ENCODE data around the gene SH3GLB1. TPM values are rescaled to one million over a fixed set of nuclear protein-coding genes. Genes with fewer than 3 reads are reported as not detected.

Gene SH3GLB1
- total and polyA plus RNA-seq, 2 of the 13 experiments (the other 11 are each of a cell fraction or from before 2014, with no cell fraction given), result 26.0 to 41.5 TPM

DNA sequence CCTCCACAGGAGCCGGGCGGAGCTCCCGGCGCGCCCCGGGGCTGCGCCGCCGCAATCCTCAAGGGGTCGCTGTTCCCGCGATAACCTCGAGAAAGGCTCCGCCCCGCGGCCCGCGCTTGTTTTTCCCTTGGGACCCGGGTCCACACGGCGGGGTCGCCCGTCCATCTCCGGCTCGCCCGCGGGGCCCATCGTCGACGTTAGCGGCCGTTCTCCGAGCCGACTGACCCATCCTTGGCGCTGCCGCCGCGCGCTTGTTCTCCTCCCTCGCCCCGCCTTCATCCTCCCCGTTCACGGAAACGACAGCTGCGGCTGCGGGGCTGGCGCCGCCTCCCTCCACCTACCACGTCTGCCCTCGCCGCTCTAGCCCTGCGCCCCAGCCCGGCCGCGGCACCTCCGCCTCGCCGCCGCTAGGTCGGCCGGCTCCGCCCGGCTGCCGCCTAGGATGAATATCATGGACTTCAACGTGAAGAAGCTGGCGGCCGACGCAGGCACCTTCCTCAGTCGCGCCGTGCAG, at the start of gene SH3GLB1 (continued):
- TF ChIP-seq ELF3 (CRISPR knock-in tag; IDR thresholded peaks at IDR 0.05) (peak; percentile 58; the same call in 1 of the 2 replicates), HNRNPUL1 (IDR thresholded peaks at IDR 0.05; ENCODE audit: low read depth, low read length) (peak; percentile 17; the same call in 1 of the 2 replicates), PRMT3 (CRISPR knock-in tag; IDR thresholded peaks at IDR 0.05; ENCODE audit: borderline replicate concordance, low read depth) (0 out of 2 replicates have a peak, but pooled peaks have one; percentile 82), GATAD1 (CRISPR knock-in tag; IDR thresholded peaks at IDR 0.05) (peak; percentile 67), TOPORS (CRISPR knock-in tag; IDR thresholded peaks at IDR 0.05) (peak; percentile 90; the same call in 1 of the 2 replicates), CHD2 (IDR thresholded peaks at IDR 0.05; ENCODE audit: low read depth, low read length) (peak; percentile 86), HDAC2 (CRISPR knock-in tag; IDR thresholded peaks at IDR 0.05) (peak; percentile 19; the same call in 1 of the 2 replicates), HNRNPK (IDR thresholded peaks at IDR 0.05; ENCODE audit: low read depth, low read length, poor library complexity, severe bottlenecking) (peak; percentile 52), SAP130 (CRISPR knock-in tag; IDR thresholded peaks at IDR 0.05; ENCODE audit: low read depth) (peak; percentile 60; the same call in 1 of the 2 replicates), ZMAT3 (CRISPR knock-in tag; conservative IDR thresholded peaks at IDR 0.05) (peak; percentile 90), ZNF451 (CRISPR knock-in tag; IDR thresholded peaks at IDR 0.05) (peak; percentile 45; the same call in 1 of the 2 replicates), TCF7L2 (IDR thresholded peaks at IDR 0.05; ENCODE audit: low read depth, low read length) (no peak), NCOA1 (CRISPR knock-in tag; IDR thresholded peaks at IDR 0.05) (peak; percentile 69; the same call in 1 of the 2 replicates), RARG (CRISPR knock-in tag; IDR thresholded peaks at IDR 0.05; ENCODE audit: low read depth) (no peak)
- TF ChIP-seq, protein P1, sequence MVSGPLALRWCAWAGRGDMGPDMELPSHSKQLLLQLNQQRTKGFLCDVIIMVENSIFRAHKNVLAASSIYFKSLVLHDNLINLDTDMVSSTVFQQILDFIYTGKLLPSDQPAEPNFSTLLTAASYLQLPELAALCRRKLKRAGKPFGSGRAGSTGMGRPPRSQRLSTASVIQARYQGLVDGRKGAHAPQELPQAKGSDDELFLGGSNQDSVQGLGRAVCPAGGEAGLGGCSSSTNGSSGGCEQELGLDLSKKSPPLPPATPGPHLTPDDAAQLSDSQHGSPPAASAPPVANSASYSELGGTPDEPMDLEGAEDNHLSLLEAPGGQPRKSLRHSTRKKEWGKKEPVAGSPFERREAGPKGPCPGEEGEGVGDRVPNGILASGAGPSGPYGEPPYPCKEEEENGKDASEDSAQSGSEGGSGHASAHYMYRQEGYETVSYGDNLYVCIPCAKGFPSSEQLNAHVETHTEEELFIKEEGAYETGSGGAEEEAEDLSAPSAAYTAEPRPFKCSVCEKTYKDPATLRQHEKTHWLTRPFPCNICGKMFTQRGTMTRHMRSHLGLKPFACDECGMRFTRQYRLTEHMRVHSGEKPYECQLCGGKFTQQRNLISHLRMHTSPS (CRISPR knock-in tag; IDR thresholded peaks at IDR 0.05; ENCODE audit: low read depth), result no peak
- TF ChIP-seq, protein P2, sequence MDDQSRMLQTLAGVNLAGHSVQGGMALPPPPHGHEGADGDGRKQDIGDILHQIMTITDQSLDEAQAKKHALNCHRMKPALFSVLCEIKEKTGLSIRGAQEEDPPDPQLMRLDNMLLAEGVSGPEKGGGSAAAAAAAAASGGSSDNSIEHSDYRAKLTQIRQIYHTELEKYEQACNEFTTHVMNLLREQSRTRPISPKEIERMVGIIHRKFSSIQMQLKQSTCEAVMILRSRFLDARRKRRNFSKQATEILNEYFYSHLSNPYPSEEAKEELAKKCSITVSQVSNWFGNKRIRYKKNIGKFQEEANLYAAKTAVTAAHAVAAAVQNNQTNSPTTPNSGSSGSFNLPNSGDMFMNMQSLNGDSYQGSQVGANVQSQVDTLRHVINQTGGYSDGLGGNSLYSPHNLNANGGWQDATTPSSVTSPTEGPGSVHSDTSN (CRISPR knock-in tag; IDR thresholded peaks at IDR 0.05; ENCODE audit: borderline replicate concordance), result no peak
- TF ChIP-seq, protein P3, sequence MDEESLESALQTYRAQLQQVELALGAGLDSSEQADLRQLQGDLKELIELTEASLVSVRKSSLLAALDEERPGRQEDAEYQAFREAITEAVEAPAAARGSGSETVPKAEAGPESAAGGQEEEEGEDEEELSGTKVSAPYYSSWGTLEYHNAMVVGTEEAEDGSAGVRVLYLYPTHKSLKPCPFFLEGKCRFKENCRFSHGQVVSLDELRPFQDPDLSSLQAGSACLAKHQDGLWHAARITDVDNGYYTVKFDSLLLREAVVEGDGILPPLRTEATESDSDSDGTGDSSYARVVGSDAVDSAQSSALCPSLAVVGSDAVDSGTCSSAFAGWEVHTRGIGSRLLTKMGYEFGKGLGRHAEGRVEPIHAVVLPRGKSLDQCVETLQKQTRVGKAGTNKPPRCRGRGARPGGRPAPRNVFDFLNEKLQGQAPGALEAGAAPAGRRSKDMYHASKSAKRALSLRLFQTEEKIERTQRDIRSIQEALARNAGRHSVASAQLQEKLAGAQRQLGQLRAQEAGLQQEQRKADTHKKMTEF (CRISPR knock-in tag; IDR thresholded peaks at IDR 0.05), result peak; percentile 73
- TF ChIP-seq, protein P4, sequence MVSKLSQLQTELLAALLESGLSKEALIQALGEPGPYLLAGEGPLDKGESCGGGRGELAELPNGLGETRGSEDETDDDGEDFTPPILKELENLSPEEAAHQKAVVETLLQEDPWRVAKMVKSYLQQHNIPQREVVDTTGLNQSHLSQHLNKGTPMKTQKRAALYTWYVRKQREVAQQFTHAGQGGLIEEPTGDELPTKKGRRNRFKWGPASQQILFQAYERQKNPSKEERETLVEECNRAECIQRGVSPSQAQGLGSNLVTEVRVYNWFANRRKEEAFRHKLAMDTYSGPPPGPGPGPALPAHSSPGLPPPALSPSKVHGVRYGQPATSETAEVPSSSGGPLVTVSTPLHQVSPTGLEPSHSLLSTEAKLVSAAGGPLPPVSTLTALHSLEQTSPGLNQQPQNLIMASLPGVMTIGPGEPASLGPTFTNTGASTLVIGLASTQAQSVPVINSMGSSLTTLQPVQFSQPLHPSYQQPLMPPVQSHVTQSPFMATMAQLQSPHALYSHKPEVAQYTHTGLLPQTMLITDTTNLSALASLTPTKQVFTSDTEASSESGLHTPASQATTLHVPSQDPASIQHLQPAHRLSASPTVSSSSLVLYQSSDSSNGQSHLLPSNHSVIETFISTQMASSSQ (IDR thresholded peaks at IDR 0.05; ENCODE audit: low read depth), result no peak
- TF ChIP-seq, protein P4 (CRISPR knock-in tag; IDR thresholded peaks at IDR 0.05; ENCODE audit: borderline replicate concordance), result 0 out of 2 replicates have a peak, but pooled peaks have one; percentile 17
- TF ChIP-seq, protein P5, sequence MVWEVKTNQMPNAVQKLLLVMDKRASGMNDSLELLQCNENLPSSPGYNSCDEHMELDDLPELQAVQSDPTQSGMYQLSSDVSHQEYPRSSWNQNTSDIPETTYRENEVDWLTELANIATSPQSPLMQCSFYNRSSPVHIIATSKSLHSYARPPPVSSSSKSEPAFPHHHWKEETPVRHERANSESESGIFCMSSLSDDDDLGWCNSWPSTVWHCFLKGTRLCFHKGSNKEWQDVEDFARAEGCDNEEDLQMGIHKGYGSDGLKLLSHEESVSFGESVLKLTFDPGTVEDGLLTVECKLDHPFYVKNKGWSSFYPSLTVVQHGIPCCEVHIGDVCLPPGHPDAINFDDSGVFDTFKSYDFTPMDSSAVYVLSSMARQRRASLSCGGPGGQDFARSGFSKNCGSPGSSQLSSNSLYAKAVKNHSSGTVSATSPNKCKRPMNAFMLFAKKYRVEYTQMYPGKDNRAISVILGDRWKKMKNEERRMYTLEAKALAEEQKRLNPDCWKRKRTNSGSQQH (CRISPR knock-in tag; IDR thresholded peaks at IDR 0.05; ENCODE audit: low read depth), result peak; percentile 75; the same call in 1 of the 2 replicates
